ENCODE data around the gene GRAMD4.

GRAMD4 gene

DNA sequence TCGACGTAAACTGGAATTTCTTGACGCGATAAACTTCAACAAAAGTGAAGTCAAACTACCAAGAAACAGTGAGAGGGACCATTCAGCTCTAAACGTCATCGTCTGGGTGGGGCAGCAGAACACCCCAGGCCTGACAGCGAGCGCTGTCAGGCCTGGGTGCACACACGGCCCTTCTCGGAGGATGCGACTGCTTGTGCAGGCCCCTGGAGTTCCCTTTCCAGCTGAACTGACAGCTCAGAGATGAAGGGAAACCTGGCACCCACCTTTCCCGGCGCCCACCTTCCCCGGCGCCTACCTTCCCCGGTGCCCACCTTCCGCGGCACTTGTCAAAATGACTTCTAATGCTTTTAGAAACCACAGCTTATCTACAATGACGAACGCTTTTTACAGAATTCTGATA, 70.0 kb downstream of the GRAMD4 start:
- no peaks in the 10 kb centered on the region for H3K9me3 Mint-ChIP-seq
- H3K27ac Mint-ChIP-seq = no peak overlapping the region
- H3K36me3 Mint-ChIP-seq (ENCODE audit: low read depth) = peaks cover 33% of the 10 kb centered on the region
- H3K4me1 Mint-ChIP-seq (ENCODE audit: low read depth) = peaks cover 14% of the 10 kb centered on the region
- no peaks in the 10 kb centered on the region for H3K27me3 Mint-ChIP-seq (ENCODE audit: low read depth)
- H3K4me3 Mint-ChIP-seq = no peak overlapping the region

GRCh38 chr22:46691571-46691970, 71.4 kb downstream of the GRAMD4 start:
- H3K36me3 Mint-ChIP-seq (ENCODE audit: low read depth) = peaks cover 28% of the 10 kb centered on the region

DNA sequence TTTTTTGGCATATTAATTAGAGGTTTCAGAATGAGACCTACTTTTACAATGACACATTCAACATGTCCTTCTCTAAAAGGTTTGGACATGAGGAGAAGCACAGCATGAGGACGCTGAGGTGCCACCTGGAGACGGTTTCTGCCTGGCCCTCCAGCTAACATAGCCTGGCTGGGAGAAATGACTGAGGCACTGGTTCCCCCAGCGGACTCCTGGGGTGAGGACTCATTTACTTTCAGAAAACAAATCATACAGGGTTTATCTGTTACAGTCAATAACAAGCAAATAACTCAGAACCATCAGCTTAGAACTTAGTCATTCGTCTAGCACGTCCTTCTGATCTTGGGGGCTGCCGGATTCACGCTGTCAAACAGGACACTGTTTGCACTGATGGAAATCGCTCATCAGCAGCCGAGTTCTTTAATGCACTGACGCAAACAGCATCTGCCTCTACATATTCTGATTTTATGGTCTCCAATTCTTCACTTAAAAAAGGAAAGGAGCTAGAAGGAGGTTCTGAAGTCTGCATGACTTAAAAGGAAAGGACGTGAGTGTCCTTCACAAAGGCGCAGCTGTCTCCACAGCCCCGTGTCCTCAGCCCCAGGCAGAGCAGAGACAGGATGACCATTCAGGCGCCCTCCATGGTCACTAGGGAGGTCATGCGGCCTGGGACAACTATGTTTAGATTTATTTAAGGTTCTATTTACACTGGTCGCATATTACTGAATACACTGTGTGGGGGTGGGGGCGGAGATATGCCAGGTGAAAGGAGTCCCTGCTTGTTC, 73.6 kb downstream of the GRAMD4 start:
- Mint-ChIP-seq H3K9me3 (no peaks in the 10 kb centered on the region), H3K4me3 (no peak overlapping the region), H3K27ac (no peak overlapping the region), H3K27me3 (ENCODE audit: low read depth) (no peaks in the 10 kb centered on the region), H3K36me3 (ENCODE audit: low read depth) (peaks cover 24% of the 10 kb centered on the region), H3K4me1 (ENCODE audit: low read depth) (peaks cover 2% of the 10 kb centered on the region)

More at GRCh38 chr22:46691571-46691970, 71.4 kb downstream of the GRAMD4 start:
- H3K4me1 Mint-ChIP-seq (ENCODE audit: low read depth) = peaks cover 3% of the 10 kb centered on the region
- H3K9me3 Mint-ChIP-seq = no peaks in the 10 kb centered on the region
- no peak overlapping the region for H3K4me3 Mint-ChIP-seq
- no peaks in the 10 kb centered on the region for H3K27me3 Mint-ChIP-seq (ENCODE audit: low read depth)
- H3K27ac Mint-ChIP-seq = no peak overlapping the region

GRCh38 chr22:46694416-46695170, 74.4 kb downstream of the GRAMD4 start:
- no peak overlapping the region for H3K4me3 Mint-ChIP-seq
- no peak overlapping the region for H3K27ac Mint-ChIP-seq
- peaks cover 29% of the 10 kb centered on the region for H3K36me3 Mint-ChIP-seq (ENCODE audit: low read depth)
- peaks cover 2% of the 10 kb centered on the region for H3K4me1 Mint-ChIP-seq (ENCODE audit: low read depth)
- H3K27me3 Mint-ChIP-seq (ENCODE audit: low read depth) = no peaks in the 10 kb centered on the region
- H3K9me3 Mint-ChIP-seq = no peaks in the 10 kb centered on the region

DNA sequence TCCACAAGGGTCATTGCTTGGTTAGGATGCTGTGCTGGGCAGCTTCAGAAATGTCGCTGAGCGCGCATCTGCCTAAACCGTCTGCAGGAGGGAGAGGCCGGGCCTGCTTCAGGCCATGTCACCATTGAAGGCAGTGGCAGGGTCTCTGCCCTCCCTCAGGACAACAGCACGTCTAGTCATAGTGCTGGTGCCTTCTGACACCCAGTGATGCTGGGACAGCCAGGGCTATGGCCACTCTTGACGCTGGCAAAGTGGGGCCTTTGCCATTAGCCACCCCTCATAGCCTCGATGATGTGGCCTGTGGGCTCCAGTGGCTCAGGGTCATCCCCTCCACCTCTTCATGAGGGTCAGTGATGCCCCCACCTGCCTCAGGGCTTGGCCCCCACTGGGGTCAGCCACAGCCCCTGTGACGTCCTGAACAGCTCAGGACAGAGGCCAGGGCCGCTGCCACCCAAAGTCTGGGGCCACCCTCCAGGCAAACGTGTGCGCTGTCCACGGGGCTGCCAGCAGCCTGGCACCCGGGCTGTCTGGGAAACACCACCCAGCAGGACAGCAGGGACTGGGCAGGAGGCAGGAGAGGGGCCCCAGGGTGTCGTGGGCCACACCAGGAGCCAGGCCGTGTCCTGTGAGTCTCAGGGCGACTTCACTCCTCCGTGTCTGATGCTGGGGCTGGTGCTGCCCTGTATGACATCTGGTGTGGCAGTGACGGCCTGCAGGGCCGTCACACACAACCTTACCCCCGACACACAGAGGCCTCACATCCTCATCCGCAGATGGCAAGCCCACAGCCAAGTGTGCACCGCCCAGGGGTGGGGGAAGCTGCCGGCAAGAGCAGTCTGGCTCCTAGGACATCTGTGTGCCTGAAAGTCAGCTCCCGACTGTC, 75.4 kb downstream of the GRAMD4 start:
- Mint-ChIP-seq H3K36me3 (ENCODE audit: low read depth) (peaks cover 29% of the 10 kb centered on the region), H3K4me3 (no peak overlapping the region), H3K27ac (peak overlapping the region; percentile 36), H3K9me3 (no peaks in the 10 kb centered on the region), H3K4me1 (ENCODE audit: low read depth) (peaks cover 2% of the 10 kb centered on the region), H3K27me3 (ENCODE audit: low read depth) (no peaks in the 10 kb centered on the region)

- H3K9me3 Mint-ChIP-seq = no peaks in the 10 kb centered on the region
- no peak overlapping the region for H3K27ac Mint-ChIP-seq
- H3K36me3 Mint-ChIP-seq (ENCODE audit: low read depth) = peaks cover 26% of the 10 kb centered on the region
- no peak overlapping the region for H3K4me3 Mint-ChIP-seq
- peaks cover 2% of the 10 kb centered on the region for H3K4me1 Mint-ChIP-seq (ENCODE audit: low read depth)
- H3K27me3 Mint-ChIP-seq (ENCODE audit: low read depth) = no peaks in the 10 kb centered on the region
Measured at GRCh38 chr22:46696229-46696518, 76.0 kb downstream of the GRAMD4 start.

DNA sequence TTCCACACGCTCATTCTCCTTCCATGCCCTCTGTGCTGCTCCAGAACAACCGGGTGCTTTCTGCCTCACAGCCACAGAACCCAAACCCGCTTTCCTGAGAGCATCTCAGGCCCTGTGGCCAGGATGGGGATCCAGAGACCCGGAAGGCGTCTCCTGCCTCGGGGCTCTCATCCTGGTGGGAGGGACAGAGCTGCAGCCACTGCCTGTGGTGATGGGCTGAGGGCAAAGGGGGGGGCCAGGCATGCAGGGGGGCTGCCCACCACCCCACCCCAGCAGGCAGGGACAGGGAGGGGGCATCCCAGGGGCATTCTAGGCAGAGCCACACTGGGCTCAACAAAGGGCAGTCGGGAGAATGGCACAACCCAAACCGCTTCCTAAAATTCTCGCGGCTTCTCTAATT, 76.4 kb downstream of the GRAMD4 start:
- Mint-ChIP-seq H3K4me3 (no peak overlapping the region), H3K4me1 (ENCODE audit: low read depth) (peaks cover 2% of the 10 kb centered on the region), H3K27ac (no peak overlapping the region), H3K27me3 (ENCODE audit: low read depth) (no peaks in the 10 kb centered on the region), H3K36me3 (ENCODE audit: low read depth) (peaks cover 22% of the 10 kb centered on the region), H3K9me3 (no peaks in the 10 kb centered on the region)

- H3K9me3 Mint-ChIP-seq = no peaks in the 10 kb centered on the region
- H3K27ac Mint-ChIP-seq = no peak overlapping the region
- no peaks in the 10 kb centered on the region for H3K27me3 Mint-ChIP-seq (ENCODE audit: low read depth)
- H3K4me1 Mint-ChIP-seq (ENCODE audit: low read depth) = peaks cover 2% of the 10 kb centered on the region
- H3K36me3 Mint-ChIP-seq (ENCODE audit: low read depth) = peaks cover 19% of the 10 kb centered on the region
- no peak overlapping the region for H3K4me3 Mint-ChIP-seq
Measured at GRCh38 chr22:46697811-46698515, 77.8 kb downstream of the GRAMD4 start.

GRCh38 chr22:46699091-46699490, 78.9 kb downstream of the GRAMD4 start:
- Mint-ChIP-seq H3K9me3 (no peaks in the 10 kb centered on the region), H3K36me3 (ENCODE audit: low read depth) (peaks cover 21% of the 10 kb centered on the region), H3K4me1 (ENCODE audit: low read depth) (no peaks in the 10 kb centered on the region), H3K27me3 (ENCODE audit: low read depth) (no peaks in the 10 kb centered on the region), H3K4me3 (no peak overlapping the region), H3K27ac (no peak overlapping the region)

DNA sequence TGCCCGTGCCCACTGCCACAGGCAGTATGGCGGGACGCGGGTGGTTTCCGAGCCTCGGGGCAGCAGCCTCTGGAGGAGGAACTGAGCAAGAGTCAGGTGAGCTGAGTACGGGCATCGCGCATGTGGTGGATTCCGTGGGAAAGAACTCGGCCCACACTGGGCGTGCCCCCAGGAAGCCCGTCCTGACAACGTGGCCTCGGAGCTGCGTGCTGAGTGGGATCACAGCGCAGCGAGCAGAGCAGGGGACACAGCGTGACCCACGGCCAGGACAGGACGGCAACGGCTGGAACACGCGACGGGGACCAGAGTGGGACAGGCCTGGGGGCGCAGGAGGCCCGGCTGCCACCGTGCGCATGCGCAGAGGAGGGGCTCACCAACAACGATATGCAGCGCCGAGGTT, 81.1 kb downstream of the GRAMD4 start:
- H3K36me3 Mint-ChIP-seq (ENCODE audit: low read depth) = peaks cover 25% of the 10 kb centered on the region

DNA sequence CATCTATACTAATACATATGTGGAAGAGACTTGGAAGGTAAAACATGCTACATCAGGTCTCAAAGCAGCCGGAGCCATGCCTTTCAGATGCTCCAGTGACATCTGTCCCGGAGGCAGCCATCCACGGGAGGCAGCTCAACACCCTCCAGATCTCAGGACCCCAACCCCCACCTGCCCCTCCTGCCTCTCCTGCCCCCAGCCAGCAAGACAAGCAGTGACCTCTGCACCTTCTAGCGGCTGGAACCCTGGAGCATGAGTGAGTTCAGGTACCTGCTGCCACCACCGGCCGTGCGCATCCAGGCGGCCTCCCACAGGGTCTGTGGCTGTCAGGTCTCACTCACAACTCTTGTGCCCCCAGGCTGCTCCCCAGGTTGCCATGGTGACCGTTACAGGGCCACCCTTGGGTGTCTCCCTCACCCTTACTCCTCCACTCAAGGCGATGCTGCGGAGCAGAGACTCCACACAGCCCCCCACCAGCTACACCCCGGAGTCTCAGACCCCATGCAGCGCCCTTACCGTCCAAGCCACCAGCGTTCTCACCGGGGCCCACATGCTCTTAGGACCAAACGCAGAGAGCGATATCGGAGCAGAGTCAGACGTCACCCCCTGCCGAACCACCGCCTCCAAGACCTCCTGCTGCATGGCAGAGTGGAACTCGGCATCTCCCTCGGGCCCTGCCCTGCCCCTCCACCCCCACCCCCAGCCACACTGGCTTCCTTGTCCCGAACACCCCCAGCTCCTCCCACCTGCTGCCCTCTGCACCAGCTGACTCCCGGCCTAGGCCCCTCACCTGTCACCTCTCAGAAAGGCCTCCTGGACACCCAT, 83.2 kb downstream of the GRAMD4 start:
- H3K27ac Mint-ChIP-seq = no peak overlapping the region
- peaks cover 37% of the 10 kb centered on the region for H3K36me3 Mint-ChIP-seq (ENCODE audit: low read depth)
- H3K9me3 Mint-ChIP-seq = no peaks in the 10 kb centered on the region

More for the DNA sequence above, 81.1 kb downstream of the GRAMD4 start:
- Mint-ChIP-seq H3K27me3 (ENCODE audit: low read depth) (no peaks in the 10 kb centered on the region), H3K4me1 (ENCODE audit: low read depth) (peaks cover 4% of the 10 kb centered on the region), H3K27ac (no peak overlapping the region), H3K4me3 (no peak overlapping the region), H3K9me3 (no peaks in the 10 kb centered on the region)

GRCh38 chr22:46703996-46704370, 83.8 kb downstream of the GRAMD4 start:
- no peak overlapping the region for H3K27ac Mint-ChIP-seq
- H3K4me1 Mint-ChIP-seq (ENCODE audit: low read depth) = peaks cover 5% of the 10 kb centered on the region
- peaks cover 38% of the 10 kb centered on the region for H3K36me3 Mint-ChIP-seq (ENCODE audit: low read depth)
- no peaks in the 10 kb centered on the region for H3K9me3 Mint-ChIP-seq
- no peaks in the 10 kb centered on the region for H3K27me3 Mint-ChIP-seq (ENCODE audit: low read depth)
- H3K4me3 Mint-ChIP-seq = no peak overlapping the region

More for the DNA sequence above, 83.2 kb downstream of the GRAMD4 start:
- Mint-ChIP-seq H3K4me1 (ENCODE audit: low read depth) (peaks cover 5% of the 10 kb centered on the region), H3K4me3 (no peak overlapping the region), H3K27me3 (ENCODE audit: low read depth) (no peaks in the 10 kb centered on the region)

DNA sequence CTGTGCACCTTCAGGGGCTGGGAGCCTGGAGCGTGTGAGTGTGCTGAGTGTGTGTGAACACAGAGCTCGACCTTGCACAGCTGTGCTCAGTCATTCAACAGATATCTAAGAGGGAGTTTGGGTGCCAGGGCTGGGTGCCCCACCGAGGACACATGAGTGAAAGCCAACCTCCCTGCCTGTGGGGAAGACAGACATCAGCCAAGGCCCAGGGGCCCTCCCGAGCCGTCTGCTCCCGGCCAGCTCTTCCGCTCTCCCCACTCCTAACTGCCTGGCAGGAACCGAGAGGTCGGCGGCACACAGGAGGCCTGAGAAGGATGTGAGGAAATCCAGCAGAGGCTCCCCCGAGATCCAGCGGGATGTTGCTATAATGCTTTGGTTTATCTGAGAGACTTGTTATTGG, 85.9 kb downstream of the GRAMD4 start:
- Mint-ChIP-seq H3K27ac (peak overlapping the region; percentile 22), H3K4me3 (no peak overlapping the region), H3K36me3 (ENCODE audit: low read depth) (peaks cover 47% of the 10 kb centered on the region), H3K27me3 (ENCODE audit: low read depth) (no peaks in the 10 kb centered on the region), H3K4me1 (ENCODE audit: low read depth) (peaks cover 5% of the 10 kb centered on the region), H3K9me3 (no peaks in the 10 kb centered on the region)
